ENCODE results near the gene IFT27. TPM values are rescaled to one million over a fixed set of nuclear protein-coding genes. Genes with fewer than 3 reads are reported as not detected.

IFT27 gene
- polyA plus RNA-seq, 10 donors = 19.2 to 31.2 (median 25.1) TPM

DNA sequence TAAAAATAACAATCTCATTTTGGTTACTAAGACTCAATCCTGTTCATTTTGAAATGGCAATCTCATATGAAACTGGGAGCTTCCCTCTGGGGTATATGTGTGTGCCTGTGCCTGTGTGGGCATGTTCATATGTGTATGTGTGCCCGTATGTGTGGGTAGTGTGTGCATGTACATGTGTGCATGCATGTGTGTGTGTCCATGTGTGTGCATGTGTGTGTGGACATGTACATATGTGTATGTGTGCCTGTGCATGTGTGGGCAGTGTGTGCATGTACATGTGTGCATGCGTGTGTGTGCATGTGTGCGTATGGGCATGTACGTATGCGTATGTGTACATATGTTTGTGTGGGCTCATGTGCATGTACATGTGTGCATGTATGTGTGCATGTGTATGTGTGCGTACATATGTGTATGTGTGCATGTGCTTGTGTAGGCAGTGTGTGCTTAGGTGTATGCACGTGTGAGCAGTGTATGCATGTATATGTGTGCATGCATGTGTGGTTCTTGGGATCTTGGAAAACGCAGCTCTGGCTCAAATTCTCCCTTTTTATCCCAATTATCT is 47.9 kb downstream of the IFT27 start:
- no peak for DNase-seq

DNA sequence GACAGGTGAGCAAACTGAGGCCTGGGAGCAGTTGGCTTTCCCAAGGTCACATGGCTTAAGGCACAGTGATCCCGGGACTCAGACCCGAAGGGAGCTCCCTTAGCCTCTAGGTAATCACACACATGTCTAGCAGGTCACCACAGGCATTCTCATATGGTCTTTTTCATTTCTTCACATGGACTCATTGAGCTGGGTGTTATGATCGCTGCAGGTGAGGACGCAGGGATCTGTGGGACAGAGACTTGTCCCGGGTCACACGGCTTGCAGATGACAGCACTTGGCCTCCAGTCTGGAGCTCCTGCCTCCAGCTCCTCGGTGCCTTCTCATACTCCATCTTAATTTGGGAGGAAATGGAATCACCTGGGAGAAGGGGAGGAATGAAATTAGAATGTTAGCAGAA is 48.8 kb downstream of the IFT27 start:
- DNase-seq = no peak

- DNase-seq = no peak
Measured at GRCh38 chr22:36726007-36726380, 49.9 kb downstream of the IFT27 start.

DNA sequence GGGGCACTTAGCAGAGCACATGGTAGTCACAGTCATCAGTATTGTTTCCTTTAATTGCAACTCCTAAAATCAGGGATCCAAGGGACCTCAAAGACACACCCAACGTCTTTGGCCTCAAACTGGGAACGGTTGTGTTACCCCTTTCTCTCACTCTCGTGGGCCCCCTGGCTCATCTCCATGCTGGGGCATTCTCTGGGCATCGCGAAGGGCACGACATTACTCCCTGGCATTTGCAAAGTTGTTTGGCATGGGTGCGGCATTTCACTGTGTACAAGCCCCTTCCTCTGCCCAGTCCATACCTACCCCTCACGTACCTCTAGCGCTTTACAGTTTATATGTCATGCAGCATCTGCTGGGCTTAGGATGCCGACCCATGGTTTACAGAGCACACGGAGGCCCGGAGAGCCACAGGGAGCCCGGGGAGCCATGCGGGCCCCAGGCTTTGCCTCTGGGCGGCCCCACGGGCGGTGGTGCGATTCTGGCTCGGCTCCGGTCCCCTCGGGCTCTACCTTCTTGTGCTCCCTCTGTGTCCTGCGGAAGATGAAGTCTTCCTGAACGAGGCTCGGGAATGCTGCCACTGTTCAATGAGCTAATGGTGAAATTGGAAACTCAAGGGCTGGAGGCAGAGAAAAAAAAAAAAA is 50.4 kb downstream of the IFT27 start:
- no peak for DNase-seq

DNA sequence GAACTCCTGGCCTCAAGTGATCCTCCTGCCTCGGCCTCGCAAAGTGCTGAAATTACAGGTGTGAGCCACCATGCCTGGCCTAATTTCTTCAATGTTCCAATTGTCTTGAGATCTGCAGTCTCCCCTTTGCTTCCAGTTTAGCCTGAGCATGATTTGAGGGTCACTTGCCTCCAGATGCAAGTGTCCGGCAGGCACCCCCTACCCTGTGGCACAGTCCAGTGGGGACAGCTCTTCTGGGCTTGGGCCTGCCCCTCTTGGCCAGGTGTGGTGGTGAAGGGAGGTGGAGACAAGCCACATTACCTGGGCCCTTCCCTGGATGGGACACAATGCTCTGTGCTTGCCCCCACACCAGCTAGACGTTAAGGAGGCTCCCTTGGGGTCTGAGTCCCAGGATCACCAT is 51.1 kb downstream of the IFT27 start:
- DNase-seq = no peak

GRCh38 chr22:36722055-36722454 is 53.9 kb downstream of the IFT27 start:
- no peak for DNase-seq

DNA sequence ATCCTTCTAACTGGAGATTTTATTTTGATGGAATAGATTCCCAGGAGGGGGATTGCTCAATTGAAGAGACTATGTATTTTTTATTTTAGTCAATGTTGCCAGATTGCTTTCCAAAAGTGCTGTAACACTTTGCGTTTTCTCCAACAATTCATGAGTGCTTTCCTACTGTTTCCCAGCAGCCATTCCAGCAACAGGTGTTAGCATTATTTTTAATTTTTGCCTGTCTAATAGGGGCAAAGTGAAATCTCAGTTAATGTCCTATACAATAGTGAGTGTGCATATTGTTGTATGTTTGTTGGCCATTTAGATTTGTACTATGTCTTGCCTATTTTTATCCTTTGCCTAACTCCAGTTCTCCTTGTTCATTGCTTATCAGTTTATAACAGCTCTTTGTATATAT is 60.3 kb downstream of the IFT27 start:
- DNase-seq = no peak

DNA sequence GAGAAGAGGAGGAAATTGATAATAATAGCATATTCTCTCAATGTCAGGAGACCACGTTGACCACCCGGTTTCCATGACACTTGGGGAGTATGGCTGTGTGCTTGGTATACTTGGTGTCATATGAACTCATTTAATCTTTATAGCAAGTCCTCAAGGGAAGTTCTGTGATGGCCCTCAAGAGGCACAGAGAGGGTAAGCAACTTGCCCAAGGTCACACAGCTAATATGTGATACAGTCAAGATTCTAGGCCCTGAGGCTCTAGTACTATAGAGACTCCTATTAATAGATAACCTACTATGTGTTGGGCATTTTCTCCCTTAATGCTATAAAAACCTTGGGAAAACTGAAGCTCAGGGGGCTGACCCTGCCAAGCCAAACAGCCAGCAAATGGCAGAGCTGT is 61.8 kb downstream of the IFT27 start:
- DNase-seq = no peak

- DNase-seq = no peak
Measured at GRCh38 chr22:36713436-36713835, 62.5 kb downstream of the IFT27 start.

Other genes with a start within 250 kb of the IFT27 start
- 100 to 1,000 TPM; 152 to 206 (median 174) TPM for gene EIF3D, start 247.0 kb downstream of the IFT27 start, polyA plus RNA-seq (ENCODE audit: insufficient read length in 10 of 10)
- under 1 TPM in 1 of 10 donors, not detected in 9; 0.08 TPM for gene CACNG2, start 72.4 kb downstream of the IFT27 start, polyA plus RNA-seq (ENCODE audit: insufficient read length in 10 of 10)
- 10 to 100 TPM in 4 of 10 donors, 1 to 10 TPM in 6; 5.4 to 14.3 (median 9.1) TPM for gene PVALB, start 40.9 kb upstream of the IFT27 start, polyA plus RNA-seq (ENCODE audit: insufficient read length in 10 of 10)
- 1 to 10 TPM; 2.9 to 6.8 (median 3.9) TPM for gene NCF4, start 84.9 kb upstream of the IFT27 start, polyA plus RNA-seq (ENCODE audit: insufficient read length in 10 of 10)
- gene CSF2RB, start 137.5 kb upstream of the IFT27 start, polyA plus RNA-seq (ENCODE audit: insufficient read length in 10 of 10) = 1 to 10 TPM; 1.7 to 3.5 (median 2.4) TPM
- 10 to 100 TPM; 11.3 to 18.4 (median 15.3) TPM for gene TST, start 243.3 kb upstream of the IFT27 start, polyA plus RNA-seq (ENCODE audit: insufficient read length in 10 of 10)
- gene MPST, start 243.6 kb upstream of the IFT27 start, polyA plus RNA-seq (ENCODE audit: insufficient read length in 10 of 10) = 10 to 100 TPM; 30.9 to 53.0 (median 42.7) TPM